IMR-90 (cell line): Measurements from ENCODE around the gene GTF3C4. TPM values are rescaled to one million over a fixed set of nuclear protein-coding genes. Genes with fewer than 3 reads are reported as not detected.

Experiments
- ATAC-seq: fragments of 200-7000 bp; cut with Tn5 transposase; 2 replicates; pipeline ENCODE4 v1.9.1; 2020; ENCODE audit warnings: low read depth, mild to moderate bottlenecking, moderate library complexity
- BruUV-seq: library from RNA; stranded (reverse); fragments of 400-500 nt; replicated peaks from 2 replicates; lab custom pipeline; 2021; lab: Mats Ljungman, UMichigan
- CTCF ChIA-PET: fragments of 300-600 bp; formaldehyde crosslinking; extraction: SDS; loops from one replicate; lab custom pipeline; 2021; ENCODE audit warnings: antibody characterized with exemption; lab: Yijun Ruan, JAX
- POLR2A ChIA-PET: fragments of 300-600 bp; sonication (Branson Sonifier 250); formaldehyde crosslinking; loops from one replicate; lab custom pipeline; 2022; ENCODE audit warnings: antibody characterized with exemption; ENCODE audit not compliant: unreplicated experiment; lab: Charles Lee
- DNase-seq: peaks from one replicate; pipeline ENCODE4 v3.0.0; 2013
- H2AFZ ChIP-seq: replicated peaks from 2 replicates; pipeline ENCODE3; 2013; ENCODE audit warnings: low read length, mild to moderate bottlenecking; ENCODE audit not compliant: poor library complexity
- H2AK5ac ChIP-seq: 2 replicates; pipeline ENCODE4 v1.6.1; 2013; ENCODE audit warnings: low read depth, low read length, inconsistent platforms
- H2AK9ac ChIP-seq: replicated peaks from 2 replicates; pipeline ENCODE3; 2013; ENCODE audit warnings: mild to moderate bottlenecking, low read depth, low read length, moderate library complexity; ENCODE audit not compliant: poor library complexity
- H2BK120ac ChIP-seq: 2 replicates; pipeline ENCODE4 v1.6.1; 2013; ENCODE audit warnings: low read depth, low read length, inconsistent platforms
- H2BK15ac ChIP-seq: 3 replicates; pipeline ENCODE4 v1.6.1; 2013; ENCODE audit warnings: low read depth, low read length, inconsistent platforms
- H2BK20ac ChIP-seq: 2 replicates; pipeline ENCODE4 v1.6.1; 2013; ENCODE audit warnings: low read depth, mild to moderate bottlenecking, inconsistent platforms, low read length, moderate library complexity
- H2BK5ac ChIP-seq: 2 replicates; pipeline ENCODE4 v1.6.1; 2013; ENCODE audit warnings: mild to moderate bottlenecking, low read depth, low read length, inconsistent platforms; ENCODE audit not compliant: poor library complexity, severe bottlenecking
- H3K14ac ChIP-seq: replicated peaks from 2 replicates; pipeline ENCODE4 v1.6.1; 2013; ENCODE audit warnings: low read depth, low read length, inconsistent platforms
- H3K18ac ChIP-seq: 2 replicates; pipeline ENCODE4 v1.6.1; 2013; ENCODE audit warnings: low read depth, low read length, control low read depth
- H3K23ac ChIP-seq: 2 replicates; pipeline ENCODE4 v1.6.1; 2013; ENCODE audit warnings: low read depth, low read length, inconsistent platforms
- H3K27ac ChIP-seq: 2 replicates; pipeline ENCODE4 v1.5.1; 2013; ENCODE audit warnings: mild to moderate bottlenecking, control low read depth, low read length; ENCODE audit not compliant: insufficient read depth
- H3K27me3 ChIP-seq: 2 replicates; pipeline ENCODE4 v1.6.1; 2013; ENCODE audit warnings: low read length; ENCODE audit not compliant: control insufficient read depth, insufficient read depth
- H3K36me3 ChIP-seq: 2 replicates; pipeline ENCODE4 v1.6.1; 2013; ENCODE audit warnings: low read length, mixed read lengths; ENCODE audit not compliant: control insufficient read depth, insufficient read depth
- H3K4ac ChIP-seq: 2 replicates; pipeline ENCODE4 v1.6.1; 2013; ENCODE audit warnings: low read depth, low read length, inconsistent platforms
- H3K4me1 ChIP-seq: 2 replicates; pipeline ENCODE4 v1.6.1; 2013; ENCODE audit warnings: low read length, mixed read lengths; ENCODE audit not compliant: control insufficient read depth, insufficient read depth
- H3K4me2 ChIP-seq: 2 replicates; pipeline ENCODE4 v1.6.1; 2013; ENCODE audit warnings: low read depth, mild to moderate bottlenecking, control low read depth, low read length, moderate library complexity
- H3K4me3 ChIP-seq: 2 replicates; pipeline ENCODE4 v1.5.1; 2013; ENCODE audit warnings: low read depth, mild to moderate bottlenecking, control low read depth, low read length, moderate library complexity; ENCODE audit not compliant: insufficient read depth
- H3K56ac ChIP-seq: 2 replicates; pipeline ENCODE4 v1.6.1; 2013; ENCODE audit warnings: low read length, inconsistent platforms; ENCODE audit not compliant: insufficient read depth; ENCODE audit errors: extremely low read depth
- H3K79me1 ChIP-seq, 2 experiments: 2 replicates each; pipeline ENCODE4 v1.6.1; 2013; ENCODE audit warnings: low read length in 2 of 2, inconsistent platforms in 1 of 2, low read depth in 1 of 2
- H3K9ac ChIP-seq: 2 replicates; pipeline ENCODE4 v1.6.1; 2013; ENCODE audit warnings: low read depth, low read length, control low read depth
- H3K9me1 ChIP-seq: 2 replicates; pipeline ENCODE4 v1.6.1; 2013; ENCODE audit warnings: low read length, inconsistent platforms; ENCODE audit not compliant: insufficient read depth
- H3K9me3 ChIP-seq: 2 replicates; pipeline ENCODE4 v1.6.1; 2013; ENCODE audit warnings: low read length; ENCODE audit not compliant: control insufficient read depth, insufficient read depth
- H4K20me1 ChIP-seq: 2 replicates; pipeline ENCODE4 v1.6.1; 2013; ENCODE audit warnings: low read length, inconsistent platforms; ENCODE audit not compliant: insufficient read depth
- H4K5ac ChIP-seq: 2 replicates; pipeline ENCODE4 v1.6.1; 2013; ENCODE audit warnings: mild to moderate bottlenecking, low read depth, low read length, control low read depth
- H4K8ac ChIP-seq, 2 experiments: 2 replicates each; pipeline ENCODE4 v1.6.1; 2013; ENCODE audit warnings: low read depth in 2 of 2, low read length in 2 of 2, control low read depth in 1 of 2, inconsistent platforms in 1 of 2
- H4K91ac ChIP-seq: 2 replicates; pipeline ENCODE4 v1.6.1; 2013; ENCODE audit warnings: low read depth, low read length, inconsistent platforms; ENCODE audit not compliant: insufficient read depth
- BHLHE40 ChIP-seq: fragments of 150-350 bp; IDR thresholded peaks from 2 replicates; pipeline ENCODE4 v1.6.1; 2016; ENCODE audit warnings: mild to moderate bottlenecking, low read depth, low read length
- CHD1 ChIP-seq: IDR thresholded peaks from 2 replicates; pipeline ENCODE4 v1.6.1; 2012; ENCODE audit warnings: low read depth, low read length, improper control_type of control experiment
- MAFK ChIP-seq: IDR thresholded peaks from 2 replicates; pipeline ENCODE4 v1.6.1; 2012; ENCODE audit warnings: low read depth, low read length, improper control_type of control experiment
- POLR2A ChIP-seq: IDR thresholded peaks from 2 replicates; pipeline ENCODE4 v1.6.1; 2012; ENCODE audit warnings: mild to moderate bottlenecking, low read depth, low read length
- RAD21 ChIP-seq: IDR thresholded peaks from 2 replicates; pipeline ENCODE4 v1.6.1; 2012; ENCODE audit warnings: low read length, improper control_type of control experiment
- RCOR1 ChIP-seq: IDR thresholded peaks from 2 replicates; pipeline ENCODE4 v1.6.1; 2012; ENCODE audit warnings: mild to moderate bottlenecking, low read length, improper control_type of control experiment; ENCODE audit not compliant: insufficient replicate concordance
- SMC3 ChIP-seq: fragments of 150-350 bp; IDR thresholded peaks from 2 replicates; pipeline ENCODE4 v1.6.1; 2016; ENCODE audit warnings: low read depth, mild to moderate bottlenecking, antibody characterized with exemption, low read length, moderate library complexity
- WGBS, 2 experiments: methylation state at CpG; one replicate each; pipeline versions ENCODE4 v1.1.5 to v1.1.7; 2013; ENCODE audit warnings: missing lambda C conversion rate in 2 of 2; ENCODE audit not compliant: insufficient read length in 1 of 2; ENCODE audit errors: extremely low coverage in 2 of 2; 5-methylcytosine and 5-hydroxymethylcytosine counted together
- dilution Hi-C: fragments of 300-500 bp; cut with HindIII; formaldehyde crosslinking; loops from one replicate; pipeline ENCODE4 v1.14.3; 2018; ENCODE audit warnings: low sequenced_read_pairs; ENCODE audit not compliant: unreplicated experiment
- in situ Hi-C: fragments of 300-500 bp; cut with MboI; formaldehyde crosslinking; loops from 3 replicates; pipeline ENCODE4 v1.14.3; 2019; ENCODE audit warnings: low sequenced_read_pairs, inconsistent platforms, mixed read lengths
- intact Hi-C: fragments of 100-400 bp; cut with micrococcal nuclease; formaldehyde crosslinking; loops from 2 replicates; pipeline ENCODE4 v1.10.0; 2022
- polyA plus RNA-seq, 3 experiments: library from polyadenylated mRNA; depleted of rRNA; stranded (reverse); fragments of >200 nt; gene quantifications; 2 replicates each; pipeline ENCODE4 v1.2.3, GENCODE V29; 2012; ENCODE audit warnings: low replicate concordance in 1 of 3
- total RNA-seq: library from RNA; depleted of rRNA; stranded (reverse); fragments of >200 nt; gene quantifications from 2 replicates; pipeline ENCODE4 v1.2.3, GENCODE V29; 2012
- TF ChIP-seq, protein P1 (sequence below): fragments of 150-350 bp; IDR thresholded peaks from 2 replicates; pipeline ENCODE4 v1.6.1; 2017; ENCODE audit warnings: mild to moderate bottlenecking, antibody characterized with exemption, low read length, low read depth
- TF ChIP-seq, protein P2 (sequence below): fragments of 150-350 bp; IDR thresholded peaks from 2 replicates; pipeline ENCODE4 v1.6.1; 2016; ENCODE audit warnings: low read depth, mild to moderate bottlenecking, low read length, moderate library complexity, borderline replicate concordance

The GTF3C4 gene
- total and polyA plus RNA-seq, 2 of the 4 experiments (the other 2 are of a cell fraction) = 4.7 to 16.5 TPM

DNA sequence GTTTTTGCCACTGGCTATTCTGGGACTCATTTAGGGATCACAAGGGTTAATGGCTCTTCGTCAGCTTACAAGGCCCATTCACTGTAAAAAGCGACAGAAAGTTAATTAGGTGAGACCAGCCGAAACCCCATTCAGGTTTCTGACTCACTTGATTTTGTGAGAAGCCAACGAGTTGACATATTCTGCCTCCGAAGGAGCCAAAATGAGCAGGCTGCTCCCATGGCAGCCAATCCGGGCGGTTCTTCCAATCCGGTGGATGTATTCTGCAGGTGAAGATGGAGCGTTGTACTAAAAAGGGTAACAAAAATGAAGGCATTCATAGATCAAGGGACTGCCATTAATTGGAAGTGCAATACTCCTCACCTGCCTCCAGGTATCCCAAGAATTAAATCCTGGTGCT, 40.1 kb upstream of the GTF3C4 start:
- H2BK120ac ChIP-seq = no peak overlapping the region
- H4K91ac ChIP-seq = no peak overlapping the region
- H3K18ac ChIP-seq = no peak overlapping the region
- no peaks in the 10 kb centered on the region for H3K27me3 ChIP-seq
- H3K14ac ChIP-seq = no peak overlapping the region
- peaks cover 23% of the 10 kb centered on the region; the same call in 1 of the 2 replicates for H4K20me1 ChIP-seq
- WGBS, 2 experiments = 89% methylated on average over 4 of the region's 9 CpGs; no CpG with 5 or more reads in 1 of the 2 experiments
- H4K5ac ChIP-seq = no peak overlapping the region
- POLR2A ChIA-PET = no interaction called here
- H2BK15ac ChIP-seq = no peak overlapping the region
- H3K4me1 ChIP-seq = 0 out of 2 replicates have a peak, but pooled peaks cover 3% of the 10 kb centered on the region
- DNase-seq (no peak), ATAC-seq (no peak)
- H3K4me2 ChIP-seq = no peak overlapping the region
- H3K4ac ChIP-seq = no peak overlapping the region
- H3K56ac ChIP-seq = no peak overlapping the region
- no peak overlapping the region for H2AFZ ChIP-seq
- no peak overlapping the region for H3K27ac ChIP-seq
- no peak overlapping the region for H3K9ac ChIP-seq
- no peak overlapping the region for H2BK20ac ChIP-seq
- H2BK5ac ChIP-seq = no peak overlapping the region
- H3K9me1 ChIP-seq = peaks cover 10% of the 10 kb centered on the region; the same call in 1 of the 2 replicates
- H3K9me3 ChIP-seq = no peaks in the 10 kb centered on the region
- no peak overlapping the region for H4K8ac ChIP-seq
- CTCF ChIA-PET = no interaction called here
- intact Hi-C loops (no loop called here), dilution Hi-C loops (no loop called here), in situ Hi-C loops (no loop called here)
- BruUV-seq = no TSS peak
- no peak overlapping the region for H2AK9ac ChIP-seq
- H3K79me1 ChIP-seq = no peaks in the 10 kb centered on the region
- H3K23ac ChIP-seq = no peak overlapping the region
- TF ChIP-seq POLR2A (no peak), CHD1 (no peak), SMC3 (no peak), RAD21 (no peak), RCOR1 (no peak), MAFK (no peak), BHLHE40 (no peak)
- TF ChIP-seq, protein P1, sequence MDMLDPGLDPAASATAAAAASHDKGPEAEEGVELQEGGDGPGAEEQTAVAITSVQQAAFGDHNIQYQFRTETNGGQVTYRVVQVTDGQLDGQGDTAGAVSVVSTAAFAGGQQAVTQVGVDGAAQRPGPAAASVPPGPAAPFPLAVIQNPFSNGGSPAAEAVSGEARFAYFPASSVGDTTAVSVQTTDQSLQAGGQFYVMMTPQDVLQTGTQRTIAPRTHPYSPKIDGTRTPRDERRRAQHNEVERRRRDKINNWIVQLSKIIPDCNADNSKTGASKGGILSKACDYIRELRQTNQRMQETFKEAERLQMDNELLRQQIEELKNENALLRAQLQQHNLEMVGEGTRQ = no peak
- TF ChIP-seq, protein P2, sequence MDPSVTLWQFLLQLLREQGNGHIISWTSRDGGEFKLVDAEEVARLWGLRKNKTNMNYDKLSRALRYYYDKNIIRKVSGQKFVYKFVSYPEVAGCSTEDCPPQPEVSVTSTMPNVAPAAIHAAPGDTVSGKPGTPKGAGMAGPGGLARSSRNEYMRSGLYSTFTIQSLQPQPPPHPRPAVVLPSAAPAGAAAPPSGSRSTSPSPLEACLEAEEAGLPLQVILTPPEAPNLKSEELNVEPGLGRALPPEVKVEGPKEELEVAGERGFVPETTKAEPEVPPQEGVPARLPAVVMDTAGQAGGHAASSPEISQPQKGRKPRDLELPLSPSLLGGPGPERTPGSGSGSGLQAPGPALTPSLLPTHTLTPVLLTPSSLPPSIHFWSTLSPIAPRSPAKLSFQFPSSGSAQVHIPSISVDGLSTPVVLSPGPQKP = no peak
- peaks cover 27% of the 10 kb centered on the region for H3K36me3 ChIP-seq
- H2AK5ac ChIP-seq = no peak overlapping the region
- no peak overlapping the region for H3K4me3 ChIP-seq
